Uterus (tissue), 2 donors: ENCODE measurements around the gene SEZ6.

Experiments
- POLR2A ChIP-seq, 2 donors: fragments of 450-650 bp; IDR thresholded peaks; one replicate each; pipeline ENCODE4 v1.6.1; 2016; ENCODE audit warnings: antibody characterized with exemption in 2 of 2, mild to moderate bottlenecking in 1 of 2, moderate library complexity in 1 of 2
- TF ChIP-seq, protein P1 (sequence below), 4 experiments: fragments of 200-600 bp in 2 of 4; fragments of 450-650 bp in 2 of 4; sonication (generic) in 2 of 4; IDR thresholded peaks; one replicate each; pipeline ENCODE4 v1.5.1; 2016 to 2019; ENCODE audit warnings: antibody characterized with exemption in 4 of 4, mild to moderate bottlenecking in 2 of 4, moderate library complexity in 1 of 4

- TF ChIP-seq, protein P1, sequence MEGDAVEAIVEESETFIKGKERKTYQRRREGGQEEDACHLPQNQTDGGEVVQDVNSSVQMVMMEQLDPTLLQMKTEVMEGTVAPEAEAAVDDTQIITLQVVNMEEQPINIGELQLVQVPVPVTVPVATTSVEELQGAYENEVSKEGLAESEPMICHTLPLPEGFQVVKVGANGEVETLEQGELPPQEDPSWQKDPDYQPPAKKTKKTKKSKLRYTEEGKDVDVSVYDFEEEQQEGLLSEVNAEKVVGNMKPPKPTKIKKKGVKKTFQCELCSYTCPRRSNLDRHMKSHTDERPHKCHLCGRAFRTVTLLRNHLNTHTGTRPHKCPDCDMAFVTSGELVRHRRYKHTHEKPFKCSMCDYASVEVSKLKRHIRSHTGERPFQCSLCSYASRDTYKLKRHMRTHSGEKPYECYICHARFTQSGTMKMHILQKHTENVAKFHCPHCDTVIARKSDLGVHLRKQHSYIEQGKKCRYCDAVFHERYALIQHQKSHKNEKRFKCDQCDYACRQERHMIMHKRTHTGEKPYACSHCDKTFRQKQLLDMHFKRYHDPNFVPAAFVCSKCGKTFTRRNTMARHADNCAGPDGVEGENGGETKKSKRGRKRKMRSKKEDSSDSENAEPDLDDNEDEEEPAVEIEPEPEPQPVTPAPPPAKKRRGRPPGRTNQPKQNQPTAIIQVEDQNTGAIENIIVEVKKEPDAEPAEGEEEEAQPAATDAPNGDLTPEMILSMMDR (IDR thresholded peaks at IDR 0.05), result no peak
- TF ChIP-seq POLR2A (IDR thresholded peaks at IDR 0.05), result no peak
Measured at GRCh38 chr17:28988475-28988874, 17.4 kb downstream of the SEZ6 start.
